ENCODE results near the gene VOPP1.

- TF ChIP-seq CTCF (IDR thresholded peaks at IDR 0.05) = no peak
- TF ChIP-seq POLR2A (IDR thresholded peaks at IDR 0.05) = no peak
Observed at GRCh38 chr7:55463686-55464262, 108.5 kb downstream of the VOPP1 start.
